Measurements from ENCODE around the gene ST7. TPM values are rescaled to one million over a fixed set of nuclear protein-coding genes. Genes with fewer than 3 reads are reported as not detected.
A peak's percentile ranks its signal among the peaks of the same experiment; 100 is the strongest.

ST7 gene, protein sequence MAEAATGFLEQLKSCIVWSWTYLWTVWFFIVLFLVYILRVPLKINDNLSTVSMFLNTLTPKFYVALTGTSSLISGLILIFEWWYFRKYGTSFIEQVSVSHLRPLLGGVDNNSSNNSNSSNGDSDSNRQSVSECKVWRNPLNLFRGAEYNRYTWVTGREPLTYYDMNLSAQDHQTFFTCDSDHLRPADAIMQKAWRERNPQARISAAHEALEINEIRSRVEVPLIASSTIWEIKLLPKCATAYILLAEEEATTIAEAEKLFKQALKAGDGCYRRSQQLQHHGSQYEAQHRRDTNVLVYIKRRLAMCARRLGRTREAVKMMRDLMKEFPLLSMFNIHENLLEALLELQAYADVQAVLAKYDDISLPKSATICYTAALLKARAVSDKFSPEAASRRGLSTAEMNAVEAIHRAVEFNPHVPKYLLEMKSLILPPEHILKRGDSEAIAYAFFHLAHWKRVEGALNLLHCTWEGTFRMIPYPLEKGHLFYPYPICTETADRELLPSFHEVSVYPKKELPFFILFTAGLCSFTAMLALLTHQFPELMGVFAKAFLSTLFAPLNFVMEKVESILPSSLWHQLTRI
- 1 to 10 TPM; 4.6 to 5.6 TPM for total RNA-seq

DNA sequence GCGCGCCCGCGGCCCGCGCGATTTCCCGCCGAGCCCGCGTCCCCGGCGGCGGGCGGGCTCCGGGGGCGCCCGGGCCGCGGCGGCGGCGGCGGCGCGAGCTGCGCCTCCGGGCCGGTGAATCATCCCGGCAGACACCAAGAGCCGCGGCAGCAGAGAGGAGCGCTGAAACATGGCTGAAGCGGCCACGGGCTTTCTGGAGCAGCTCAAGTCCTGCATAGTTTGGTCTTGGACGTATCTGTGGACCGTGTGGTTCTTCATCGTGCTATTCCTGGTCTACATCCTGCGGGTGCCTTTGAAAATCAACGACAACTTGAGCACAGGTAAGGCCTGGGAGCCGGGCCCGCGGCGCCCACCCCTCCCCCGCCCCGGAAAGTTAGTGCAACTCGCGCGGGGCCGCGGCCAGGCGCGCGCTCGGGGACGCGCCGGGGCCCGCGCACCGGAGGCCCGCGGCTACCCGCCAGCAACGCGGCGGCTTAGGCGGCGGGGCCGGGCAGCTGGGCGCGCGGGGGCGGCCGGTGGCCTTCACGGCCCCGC, at the start of gene ST7:
Gene ST7 (plus strand): TSS at position 130 of the 534 bp plus-strand sequence. CDS start 40 bp downstream, at position 170.
- H3K9me3 Mint-ChIP-seq: no peaks in the 10 kb centered on the region
- no peaks in the 10 kb centered on the region for H3K36me3 Mint-ChIP-seq
- POLR2A ChIA-PET: interaction anchor here (0.6 kb wide), 1 partner anchor 743 kb away, joined by 3 read pairs; the partner anchor contains the start of gene TES
- peak within 1 kb of the TSS; percentile 93 for H3K4me3 Mint-ChIP-seq
- peaks cover 4% of the 10 kb centered on the region for H3K27me3 Mint-ChIP-seq
- peak within 1 kb of the TSS; percentile 85 for H3K27ac Mint-ChIP-seq
- H3K4me1 Mint-ChIP-seq: peaks cover 17% of the 10 kb centered on the region
- ATAC-seq (ENCODE audit: low read depth) (peak; percentile 82), DNase-seq (peak; percentile 79)

DNA sequence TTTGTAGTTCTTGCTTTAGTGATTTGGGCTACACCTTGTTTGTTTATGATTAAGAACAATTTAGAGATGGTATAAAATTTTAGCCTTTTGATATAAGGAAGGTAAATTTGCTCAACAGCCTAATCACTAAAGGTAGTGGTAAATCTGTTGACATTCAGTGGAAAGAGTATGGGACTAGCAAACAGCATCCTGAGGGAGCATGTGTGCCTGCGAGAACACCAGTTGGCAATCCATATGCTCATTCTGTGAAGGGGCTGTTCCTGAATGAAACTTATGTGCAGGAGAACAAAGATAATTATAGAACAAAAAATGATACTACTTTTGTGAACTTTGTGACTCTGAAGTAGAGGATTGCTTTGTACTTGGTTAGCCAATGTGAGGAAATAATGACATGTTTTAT, 46.9 kb upstream of the ST7 start:
- H3K4me3 Mint-ChIP-seq: no peak overlapping the region
- H3K27me3 Mint-ChIP-seq: no peaks in the 10 kb centered on the region
- no peak overlapping the region for H3K27ac Mint-ChIP-seq
- ATAC-seq (ENCODE audit: low read depth) (no peak), DNase-seq (no peak)
- no peaks in the 10 kb centered on the region for H3K9me3 Mint-ChIP-seq
- POLR2A ChIA-PET: no interaction called here
- H3K4me1 Mint-ChIP-seq: peaks cover 2% of the 10 kb centered on the region
- peaks cover 27% of the 10 kb centered on the region for H3K36me3 Mint-ChIP-seq

DNA sequence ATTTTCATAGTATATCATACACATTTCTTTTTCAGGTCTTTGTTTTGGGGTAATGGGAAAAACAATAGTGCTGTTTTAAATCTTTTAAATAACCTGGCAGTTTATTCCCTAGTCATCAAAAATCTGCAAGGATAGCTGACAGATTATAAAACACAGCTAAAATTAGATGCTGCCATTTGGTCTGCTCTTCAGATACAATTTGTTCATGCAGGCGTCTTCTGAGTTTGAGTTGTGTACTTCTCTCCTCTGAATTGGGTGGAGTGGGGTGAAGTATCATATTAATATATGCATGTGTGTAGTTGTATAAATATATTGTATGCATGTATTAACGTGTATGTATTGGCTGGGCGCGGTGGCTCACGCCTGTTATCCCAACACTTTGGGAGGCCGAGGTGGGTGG, 42.9 kb upstream of the ST7 start:
- H3K36me3 Mint-ChIP-seq: peaks cover 38% of the 10 kb centered on the region
- H3K4me1 Mint-ChIP-seq: peaks cover 5% of the 10 kb centered on the region
- no peaks in the 10 kb centered on the region for H3K27me3 Mint-ChIP-seq
- no peak overlapping the region for H3K27ac Mint-ChIP-seq
- H3K4me3 Mint-ChIP-seq: no peak overlapping the region
- no peak for DNase-seq
- H3K9me3 Mint-ChIP-seq: no peaks in the 10 kb centered on the region
- no peak for ATAC-seq (ENCODE audit: low read depth)
- POLR2A ChIA-PET: no interaction called here

DNA sequence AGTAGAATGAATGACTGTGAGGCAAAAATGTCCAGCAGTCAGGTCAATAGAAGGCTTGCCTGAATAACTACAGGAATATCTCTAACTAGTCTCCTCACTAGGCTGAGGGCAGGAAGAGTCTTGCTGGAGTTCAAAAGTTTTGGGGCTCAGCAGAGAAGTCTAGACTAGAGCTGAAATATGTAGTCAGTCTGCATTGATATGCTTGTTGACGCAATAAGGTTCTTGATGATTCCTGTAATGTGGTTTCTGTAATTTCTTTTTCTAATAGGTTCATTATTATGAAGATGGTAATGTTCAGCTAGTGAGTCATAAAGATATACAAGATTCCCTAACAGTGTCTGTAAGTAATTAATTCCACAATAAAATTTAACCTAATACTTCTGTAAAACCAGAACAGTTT, 41.5 kb upstream of the ST7 start:
- Mint-ChIP-seq H3K4me3 (no peak overlapping the region), H3K27me3 (no peaks in the 10 kb centered on the region), H3K36me3 (peaks cover 41% of the 10 kb centered on the region), H3K9me3 (no peaks in the 10 kb centered on the region), H3K27ac (no peak overlapping the region), H3K4me1 (peaks cover 3% of the 10 kb centered on the region)
- ATAC-seq (ENCODE audit: low read depth): no peak
- no peak for DNase-seq
- POLR2A ChIA-PET: no interaction called here

DNA sequence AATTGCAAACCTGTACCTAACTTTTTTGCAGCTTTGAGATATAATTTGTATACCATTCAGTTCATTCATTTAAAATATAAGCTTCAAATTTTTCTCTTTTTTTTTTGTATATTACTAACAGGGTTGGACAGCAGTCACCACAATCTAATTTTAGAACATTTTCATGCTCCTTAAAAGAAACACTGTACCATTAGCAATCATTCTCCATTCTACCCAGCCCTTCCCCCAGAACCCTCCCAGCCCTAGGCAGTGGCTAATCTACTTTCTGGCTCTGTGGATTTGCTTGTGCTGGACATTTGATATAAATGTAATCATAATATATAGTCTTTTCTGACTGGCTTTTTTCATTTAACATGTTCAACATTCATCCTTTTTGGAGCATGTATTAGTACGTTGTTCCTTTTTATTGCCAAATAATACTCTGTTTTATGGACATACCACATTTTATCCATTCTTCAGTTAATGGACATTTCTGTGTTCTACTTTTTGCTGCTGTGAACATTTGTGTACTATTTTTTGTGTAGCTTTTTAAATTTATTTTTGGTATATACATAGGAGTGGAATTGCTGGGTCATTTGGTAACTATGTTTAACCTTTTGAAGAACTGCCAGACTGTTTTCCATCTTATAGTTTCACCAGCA, 40.9 kb upstream of the ST7 start:
- Mint-ChIP-seq H3K27me3 (no peaks in the 10 kb centered on the region), H3K27ac (no peak overlapping the region), H3K4me3 (no peak overlapping the region), H3K4me1 (peaks cover 3% of the 10 kb centered on the region), H3K9me3 (no peaks in the 10 kb centered on the region), H3K36me3 (peaks cover 43% of the 10 kb centered on the region)
- no peak for ATAC-seq (ENCODE audit: low read depth)
- no peak for DNase-seq
- POLR2A ChIA-PET: no interaction called here

DNA sequence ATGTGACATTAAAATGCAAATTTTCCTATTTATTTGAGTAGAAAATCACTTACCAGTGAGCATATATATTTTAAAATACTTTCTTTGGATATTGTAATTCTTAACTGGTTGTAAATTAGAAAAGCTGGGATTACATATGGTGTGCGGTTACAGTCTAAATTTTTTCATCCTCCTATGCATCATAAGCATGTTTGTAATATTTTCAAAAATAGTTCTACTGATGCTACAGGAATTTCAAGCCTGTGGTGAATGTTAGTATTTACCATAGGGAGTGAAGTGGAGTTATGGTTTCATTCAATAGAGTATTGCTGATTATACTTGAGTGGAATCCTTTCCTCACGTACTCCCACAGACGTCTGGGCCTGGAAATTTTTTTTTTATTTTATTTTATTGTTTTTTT, 34.6 kb upstream of the ST7 start:
- Mint-ChIP-seq H3K9me3 (no peaks in the 10 kb centered on the region), H3K27ac (no peak overlapping the region), H3K4me1 (peaks cover 8% of the 10 kb centered on the region), H3K36me3 (peaks cover 26% of the 10 kb centered on the region), H3K27me3 (no peaks in the 10 kb centered on the region), H3K4me3 (no peak overlapping the region)
- POLR2A ChIA-PET: interaction anchor here (1.0 kb wide), 1 partner anchor 36 kb away, joined by 3 read pairs; no protein-coding TSS in a partner anchor
- DNase-seq (no peak), ATAC-seq (ENCODE audit: low read depth) (no peak)

DNA sequence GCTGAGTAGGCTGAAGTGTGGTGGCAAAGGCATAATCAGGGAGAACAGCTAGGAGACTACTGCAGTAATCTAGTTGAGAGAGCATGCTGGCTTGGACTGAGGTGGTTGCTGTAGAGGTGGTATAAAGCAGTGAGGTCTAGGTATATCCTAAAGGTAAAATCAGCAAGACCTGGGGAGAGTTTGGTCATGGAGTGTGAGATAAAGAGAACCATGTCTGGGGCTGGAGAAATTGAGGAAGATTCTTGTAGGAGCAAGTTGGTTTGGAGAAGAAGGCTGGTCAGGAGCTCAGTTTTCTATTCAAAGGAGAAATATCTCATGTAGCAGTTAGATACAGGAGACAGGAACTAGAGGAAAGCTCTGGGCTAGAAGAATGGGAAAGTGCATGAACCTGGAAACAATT, 32.9 kb upstream of the ST7 start:
- Mint-ChIP-seq H3K36me3 (peaks cover 20% of the 10 kb centered on the region), H3K4me1 (peaks cover 8% of the 10 kb centered on the region), H3K4me3 (no peak overlapping the region), H3K9me3 (no peaks in the 10 kb centered on the region), H3K27ac (no peak overlapping the region), H3K27me3 (no peaks in the 10 kb centered on the region)
- POLR2A ChIA-PET: no interaction called here
- ATAC-seq (ENCODE audit: low read depth): no peak
- no peak for DNase-seq

DNA sequence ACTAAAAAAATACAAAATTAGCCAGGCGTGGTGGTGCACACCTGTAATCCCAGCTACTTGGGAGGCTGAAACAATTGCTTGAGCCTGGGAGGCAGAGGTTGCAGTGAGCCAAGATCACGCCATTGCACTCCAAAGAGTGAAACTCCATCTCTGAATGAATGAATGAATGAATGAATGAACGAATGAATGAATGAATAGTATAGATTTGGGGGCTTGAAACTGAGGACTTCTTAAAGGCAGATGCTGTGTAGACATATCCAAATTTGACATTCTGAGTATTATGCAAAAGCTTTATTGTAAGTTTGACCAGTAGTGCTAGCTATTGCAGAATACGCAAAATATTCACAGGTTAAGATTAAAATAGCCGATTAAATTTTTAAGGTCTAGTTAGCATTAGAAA, 30.8 kb upstream of the ST7 start:
- Mint-ChIP-seq H3K36me3 (peaks cover 14% of the 10 kb centered on the region), H3K4me3 (no peak overlapping the region), H3K27me3 (no peaks in the 10 kb centered on the region), H3K4me1 (peaks cover 8% of the 10 kb centered on the region), H3K27ac (no peak overlapping the region), H3K9me3 (no peaks in the 10 kb centered on the region)
- POLR2A ChIA-PET: no interaction called here
- ATAC-seq (ENCODE audit: low read depth): no peak
- DNase-seq: no peak

DNA sequence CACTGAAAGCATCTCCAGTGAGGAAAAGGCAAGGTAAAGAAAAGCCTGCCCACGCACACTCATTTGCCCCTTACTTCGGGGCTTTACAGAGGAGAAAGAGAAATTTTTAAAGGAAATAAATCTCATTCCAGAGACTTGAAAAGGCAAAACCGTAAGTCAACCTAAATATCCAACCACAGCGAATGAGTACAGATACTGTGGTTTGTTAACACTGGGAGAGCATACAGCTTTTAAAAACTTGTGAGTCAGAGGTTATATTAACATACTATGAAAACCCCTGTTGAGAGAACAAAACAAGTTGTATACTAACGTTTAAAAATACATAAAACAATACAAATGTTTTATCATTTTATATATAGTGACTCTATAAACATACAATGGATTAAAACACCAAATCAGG, 28.6 kb upstream of the ST7 start:
- DNase-seq (no peak), ATAC-seq (ENCODE audit: low read depth) (no peak)
- H3K36me3 Mint-ChIP-seq: peaks cover 7% of the 10 kb centered on the region
- H3K27me3 Mint-ChIP-seq: peaks cover 5% of the 10 kb centered on the region
- H3K4me1 Mint-ChIP-seq: peaks cover 7% of the 10 kb centered on the region
- H3K4me3 Mint-ChIP-seq: no peak overlapping the region
- no peaks in the 10 kb centered on the region for H3K9me3 Mint-ChIP-seq
- no peak overlapping the region for H3K27ac Mint-ChIP-seq
- POLR2A ChIA-PET: no interaction called here

DNA sequence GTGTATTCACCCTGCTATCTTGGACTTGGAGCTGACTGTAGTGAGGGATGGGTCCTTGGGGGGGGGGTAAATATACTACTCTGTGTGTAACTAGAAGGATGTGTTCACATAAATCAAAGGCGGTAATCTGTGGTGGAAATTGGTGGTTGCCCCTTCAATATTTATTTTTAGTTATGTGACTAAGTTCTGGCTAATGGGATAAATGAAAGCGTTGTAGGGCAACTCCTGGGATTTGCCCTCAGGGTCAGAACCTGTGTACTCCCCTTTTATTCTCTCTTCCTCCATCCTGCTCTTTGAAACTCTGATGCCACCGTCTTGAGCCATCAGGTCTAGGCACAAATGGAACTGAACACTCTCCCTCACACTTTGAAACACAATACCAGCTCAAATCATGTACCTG, 24.3 kb upstream of the ST7 start:
- H3K36me3 Mint-ChIP-seq: no peaks in the 10 kb centered on the region
- POLR2A ChIA-PET: no interaction called here
- no peak for DNase-seq
- no peak overlapping the region for H3K4me3 Mint-ChIP-seq
- ATAC-seq (ENCODE audit: low read depth): no peak
- no peak overlapping the region for H3K27ac Mint-ChIP-seq
- H3K27me3 Mint-ChIP-seq: peaks cover 9% of the 10 kb centered on the region
- peaks cover 6% of the 10 kb centered on the region for H3K4me1 Mint-ChIP-seq
- H3K9me3 Mint-ChIP-seq: no peaks in the 10 kb centered on the region

DNA sequence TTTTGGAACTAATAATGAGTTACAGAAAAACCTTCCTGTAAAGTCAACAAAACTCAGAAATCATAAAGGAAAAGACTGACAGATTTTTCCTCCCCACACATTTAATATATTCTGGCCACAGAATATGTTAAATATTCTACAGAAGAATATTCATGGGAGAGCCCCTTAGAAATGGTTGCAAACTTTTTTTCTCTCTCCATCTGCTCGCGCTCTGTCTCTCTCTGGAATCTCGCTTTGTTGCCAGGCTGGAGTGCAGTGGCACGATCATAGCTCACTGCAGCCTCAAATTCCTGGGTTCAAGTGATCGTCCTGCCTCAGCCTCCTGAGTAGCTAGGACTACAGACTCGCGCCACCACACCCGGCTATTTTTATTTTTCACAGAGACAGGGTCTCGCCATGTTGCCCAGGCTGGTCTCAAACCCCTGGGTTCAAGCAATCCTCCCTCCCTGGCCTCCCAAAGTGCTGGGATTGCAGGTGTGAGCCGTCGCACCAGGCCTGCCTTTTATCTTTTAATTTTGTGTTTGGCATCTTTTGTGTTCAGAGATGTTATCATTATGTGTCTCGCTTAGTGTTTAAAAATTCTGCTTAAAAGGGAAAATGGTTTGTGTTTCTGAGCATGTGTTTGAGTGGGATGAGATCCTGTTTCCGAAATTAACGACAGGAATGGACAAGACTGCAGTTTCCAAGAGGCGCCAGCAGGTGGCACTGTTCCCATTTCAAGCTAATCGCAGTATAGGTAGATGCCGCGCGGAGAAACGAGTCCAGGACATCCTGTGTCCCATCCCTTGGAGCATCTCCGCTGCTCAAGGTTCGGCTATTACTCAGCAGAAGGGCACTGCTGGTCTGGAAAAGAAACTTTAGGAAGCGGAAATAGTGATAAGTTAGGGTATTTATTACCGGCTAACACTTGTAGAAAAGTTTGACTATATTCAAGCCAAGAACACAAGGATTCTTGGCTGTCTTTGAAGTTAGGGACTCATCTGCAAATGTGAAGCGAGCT, 23.1 kb upstream of the ST7 start:
- Mint-ChIP-seq H3K36me3 (no peaks in the 10 kb centered on the region), H3K27me3 (peaks cover 13% of the 10 kb centered on the region), H3K4me3 (peak overlapping the region; percentile 11), H3K9me3 (no peaks in the 10 kb centered on the region), H3K27ac (no peak overlapping the region), H3K4me1 (peaks cover 6% of the 10 kb centered on the region)
- POLR2A ChIA-PET: no interaction called here
- peak; percentile 86 for ATAC-seq (ENCODE audit: low read depth)
- peak; percentile 74 for DNase-seq

DNA sequence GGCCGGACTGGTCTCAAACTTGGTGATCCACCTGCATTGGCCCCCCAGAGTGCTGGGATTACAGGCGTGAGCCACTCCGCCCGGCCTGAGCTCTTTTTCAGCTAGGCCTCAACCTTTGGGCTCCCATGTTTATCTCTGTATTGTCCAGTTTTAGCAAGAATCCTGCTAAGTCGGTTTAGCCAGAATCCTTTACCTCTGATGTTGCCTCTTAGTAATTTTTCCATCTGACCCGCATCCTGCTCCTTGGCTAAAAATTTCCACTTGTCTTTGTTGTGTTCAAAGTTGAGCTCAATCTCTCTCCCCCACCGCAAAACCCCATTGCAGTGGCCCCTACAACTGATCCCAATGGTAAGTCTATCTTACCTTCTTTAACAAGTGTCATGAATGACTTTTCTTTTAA, 20.7 kb upstream of the ST7 start:
- Mint-ChIP-seq H3K4me1 (peaks cover 6% of the 10 kb centered on the region), H3K27me3 (peaks cover 28% of the 10 kb centered on the region), H3K27ac (no peak overlapping the region), H3K9me3 (no peaks in the 10 kb centered on the region), H3K36me3 (no peaks in the 10 kb centered on the region), H3K4me3 (no peak overlapping the region)
- ATAC-seq (ENCODE audit: low read depth) (no peak), DNase-seq (no peak)
- POLR2A ChIA-PET: no interaction called here

DNA sequence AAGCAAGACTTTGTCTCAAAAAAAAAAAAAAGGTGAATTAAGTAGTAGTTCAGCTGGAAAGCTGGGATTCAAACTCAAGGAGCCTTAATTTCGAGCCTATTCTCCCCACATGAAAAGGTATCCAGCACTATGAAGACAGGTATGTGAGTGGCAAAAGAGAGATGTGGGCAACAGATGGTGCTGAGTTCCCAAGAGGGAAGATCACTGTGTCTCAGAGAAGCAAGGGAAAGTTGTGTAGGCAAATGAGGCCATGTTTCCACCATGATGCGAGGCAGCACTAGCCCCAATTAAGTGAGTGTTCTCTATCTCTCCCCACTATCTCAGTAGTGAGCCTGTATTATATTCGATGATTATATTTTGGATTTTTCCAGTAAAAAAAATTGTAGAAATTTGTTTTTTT, 19.8 kb upstream of the ST7 start:
- H3K4me1 Mint-ChIP-seq: peaks cover 6% of the 10 kb centered on the region
- DNase-seq: no peak
- ATAC-seq (ENCODE audit: low read depth): no peak
- H3K9me3 Mint-ChIP-seq: no peaks in the 10 kb centered on the region
- no peak overlapping the region for H3K4me3 Mint-ChIP-seq
- H3K36me3 Mint-ChIP-seq: no peaks in the 10 kb centered on the region
- POLR2A ChIA-PET: no interaction called here
- H3K27me3 Mint-ChIP-seq: peaks cover 26% of the 10 kb centered on the region
- no peak overlapping the region for H3K27ac Mint-ChIP-seq
